ENCODE data around the gene GEN1.
A peak's percentile ranks its signal among the peaks of the same experiment; 100 is the strongest.

The GEN1 gene

DNA sequence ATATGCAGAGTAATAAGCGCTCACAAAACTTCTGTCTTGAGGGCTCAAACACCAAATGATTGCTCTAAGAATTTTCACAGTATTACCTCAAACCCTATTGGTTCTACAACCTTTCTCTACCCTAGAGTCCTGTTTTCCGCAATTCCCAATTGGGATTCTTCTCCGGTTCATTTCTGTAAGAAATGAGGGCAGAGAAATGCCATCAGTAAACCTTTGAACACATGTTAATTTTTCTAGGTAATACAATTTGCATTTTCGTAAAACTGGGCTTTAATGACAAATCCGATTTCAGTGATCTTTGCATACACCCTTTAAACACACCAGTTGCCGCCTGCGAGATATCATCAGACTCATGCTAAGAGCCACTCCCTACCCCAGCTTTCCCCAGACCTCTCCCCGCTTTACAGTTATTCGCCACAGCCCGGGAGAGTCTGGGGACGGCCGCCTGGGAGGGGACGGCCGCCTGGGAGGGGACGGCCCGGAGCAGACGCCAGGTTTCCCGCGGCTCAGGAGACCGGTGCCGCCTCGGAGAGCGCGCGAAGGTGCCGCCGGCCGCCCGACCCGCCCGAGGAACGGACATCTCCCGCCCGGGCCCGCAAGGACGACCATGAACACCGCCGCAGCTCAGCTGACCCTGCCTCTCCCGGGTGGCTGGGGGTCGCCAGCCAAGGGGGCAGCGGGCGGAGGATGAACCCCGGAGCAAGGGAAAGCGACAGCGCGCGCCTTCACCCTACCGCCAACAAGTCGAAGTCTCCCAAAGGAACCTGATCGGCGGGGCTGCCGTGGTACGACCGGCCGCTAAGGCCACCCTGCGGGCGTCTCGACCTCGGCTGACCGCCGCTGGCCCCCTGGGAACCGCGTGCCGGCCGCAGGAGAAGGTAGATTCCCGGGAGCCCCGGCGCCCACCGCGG lies 791 bp upstream of the GEN1 start:
- peak; percentile 14 for DNase-seq (ENCODE audit: low read depth)

DNA sequence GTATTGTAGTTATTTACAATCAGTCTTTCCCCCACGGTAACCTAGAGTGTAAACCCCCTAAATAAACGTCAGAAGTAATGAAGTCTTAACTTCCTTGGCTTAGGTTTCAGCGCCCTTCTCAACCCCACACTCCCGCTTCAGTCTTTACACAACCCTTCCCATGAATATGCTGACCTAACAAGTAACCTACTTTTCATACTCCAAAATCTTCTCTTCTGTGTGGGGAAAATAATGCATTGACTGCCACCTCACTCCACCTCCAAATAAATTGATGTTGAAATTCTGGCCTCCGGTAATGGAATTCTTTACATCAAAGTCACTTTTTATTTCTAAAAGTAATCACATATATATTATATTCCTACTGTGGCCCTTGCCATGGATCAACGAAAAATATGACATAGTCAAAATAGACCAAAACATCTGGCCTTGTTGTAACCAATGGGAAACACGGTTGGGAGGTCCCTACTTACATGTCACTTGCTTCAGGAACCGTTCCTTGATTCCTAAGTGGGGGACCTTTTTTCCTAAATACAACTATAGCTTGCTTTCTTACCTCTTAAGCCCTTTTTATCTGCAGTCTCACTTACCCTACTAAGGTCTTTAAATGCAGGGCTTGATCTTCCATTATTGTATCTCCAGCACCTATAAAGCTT lies 961 bp downstream of the GEN1 start:
- no peak for DNase-seq (ENCODE audit: low read depth)

DNA sequence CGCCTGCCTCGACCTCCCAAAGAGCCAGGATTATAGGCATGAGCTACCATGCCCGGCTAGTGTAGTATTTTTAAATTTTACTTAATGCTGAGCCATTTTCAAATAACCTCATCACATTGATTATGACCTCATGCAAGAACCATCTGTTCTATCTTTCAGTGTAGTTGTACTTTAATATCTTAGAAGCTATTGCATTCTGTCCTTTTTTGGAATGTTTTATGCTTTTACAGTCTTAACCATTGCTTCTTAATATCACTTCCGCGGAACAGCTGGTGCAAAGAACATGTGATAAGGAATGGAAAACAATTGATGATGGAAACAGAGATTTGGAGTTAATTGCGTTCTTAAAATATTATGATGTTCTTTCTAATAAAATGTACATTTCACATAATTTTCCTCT lies 2.7 kb downstream of the GEN1 start:
- no peak for DNase-seq (ENCODE audit: low read depth)

DNA sequence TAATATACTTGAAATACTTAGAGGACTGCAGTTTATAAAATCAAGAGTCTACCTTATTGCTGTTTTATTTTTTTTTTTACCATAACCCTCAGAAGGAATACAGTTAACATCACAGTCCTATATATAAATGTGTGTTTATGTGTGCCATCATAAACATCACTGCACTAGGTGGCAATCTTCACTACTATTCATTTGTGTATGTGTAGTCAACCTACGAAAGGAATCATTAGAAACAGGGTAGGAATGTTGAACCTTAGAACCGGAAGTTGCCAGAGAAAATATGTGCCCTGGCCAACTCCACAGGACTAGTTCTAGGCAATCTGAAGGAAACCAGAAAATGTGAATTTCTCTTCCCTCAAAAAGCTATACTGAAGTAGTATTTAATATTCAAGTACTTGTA lies 3.4 kb downstream of the GEN1 start:
- DNase-seq (ENCODE audit: low read depth), result no peak

GRCh38 chr2:17758118-17758517 lies 4.2 kb downstream of the GEN1 start:
- DNase-seq (ENCODE audit: low read depth), result no peak

- DNase-seq (ENCODE audit: low read depth), result no peak
Observed at GRCh38 chr2:17759805-17760204, 5.9 kb downstream of the GEN1 start.

DNA sequence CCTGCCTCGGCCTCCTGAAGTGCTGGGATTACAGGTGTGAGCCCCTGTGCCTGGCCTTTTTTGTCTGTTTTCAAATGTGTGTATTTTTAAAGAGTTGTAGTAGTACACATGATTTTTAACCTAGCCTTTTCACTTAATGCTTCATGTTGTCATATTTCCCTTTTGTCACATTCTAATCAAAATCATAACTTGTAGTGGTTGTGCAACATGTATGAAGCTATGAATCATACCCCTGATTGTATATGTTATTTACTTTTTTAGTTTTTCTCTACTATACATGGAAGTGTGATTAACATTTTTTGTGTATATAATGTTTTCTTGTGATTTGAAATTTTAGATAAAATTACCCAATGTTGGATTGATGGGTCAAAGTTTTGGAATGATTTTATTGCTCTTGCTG lies 8.5 kb downstream of the GEN1 start:
- no peak for DNase-seq (ENCODE audit: low read depth)

DNA sequence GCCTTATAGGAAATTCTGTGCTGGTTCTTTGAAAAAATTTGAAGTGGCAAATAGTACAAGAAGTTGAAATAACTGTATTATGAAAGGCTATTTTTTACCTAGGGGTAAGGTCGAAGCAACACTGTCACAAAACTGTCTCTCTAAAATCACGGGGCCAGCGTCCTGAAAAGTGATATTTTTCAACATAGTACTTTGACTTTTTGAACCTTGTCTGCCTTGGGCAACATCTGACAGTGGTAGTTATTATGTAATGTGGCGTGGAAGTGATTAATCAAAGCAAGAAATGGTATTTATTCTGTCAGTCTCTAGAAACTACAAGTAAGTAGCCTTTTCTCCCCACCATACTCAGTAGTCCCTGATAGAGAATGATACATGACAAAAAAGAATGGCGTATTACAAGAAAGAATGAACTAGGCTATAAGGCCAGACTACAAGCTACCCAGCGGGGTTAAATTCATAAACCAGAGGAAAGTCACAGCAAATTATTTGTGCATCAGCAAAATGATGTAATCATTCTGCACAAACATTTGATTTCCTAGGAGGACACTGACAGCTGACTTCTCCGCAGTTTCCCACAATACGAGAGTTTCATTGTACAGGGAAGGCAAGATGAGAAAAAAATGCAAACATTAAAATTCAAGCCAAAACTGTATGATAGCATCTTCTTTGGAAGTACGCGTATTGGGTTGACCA lies 9.8 kb downstream of the GEN1 start:
- DNase-seq (ENCODE audit: low read depth), result no peak

DNA sequence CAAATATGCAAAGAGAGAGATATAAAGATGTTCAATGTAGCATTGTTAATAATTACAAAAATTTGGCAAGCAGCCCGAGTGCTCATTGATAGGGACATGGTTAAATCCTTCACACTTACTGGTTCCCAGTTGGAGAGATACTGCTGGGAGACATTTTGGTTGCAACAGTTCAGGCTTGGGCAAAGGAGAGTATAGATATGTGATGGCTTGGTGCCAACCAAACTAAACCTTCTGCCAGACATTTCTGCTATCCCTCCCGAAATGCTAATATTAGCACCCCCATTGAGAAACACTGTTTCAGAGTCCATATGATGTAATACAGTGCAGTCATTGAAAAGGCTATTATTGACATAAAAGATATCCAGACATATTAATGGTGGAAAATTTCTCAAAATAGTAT lies 11.5 kb downstream of the GEN1 start:
- DNase-seq (ENCODE audit: low read depth), result no peak

DNA sequence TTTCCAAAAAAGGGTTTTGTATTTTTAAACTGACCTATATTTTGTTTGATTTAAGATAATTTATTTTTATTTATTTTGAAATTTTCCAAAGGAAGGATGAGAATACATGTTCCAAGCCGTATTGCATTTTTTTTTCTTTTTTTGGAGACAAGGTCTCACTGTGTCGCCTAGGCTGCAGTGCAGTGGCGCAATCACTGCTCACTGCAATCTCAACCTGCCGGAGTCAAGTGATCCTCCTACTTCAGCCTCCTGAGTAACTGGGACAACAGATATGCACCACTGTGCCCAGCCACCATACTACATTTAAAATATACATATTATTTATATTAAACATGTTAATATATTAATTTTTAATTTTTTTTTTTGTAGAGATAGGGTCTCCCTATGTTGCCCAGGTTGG lies 15.0 kb downstream of the GEN1 start:
- DNase-seq (ENCODE audit: low read depth), result no peak

DNA sequence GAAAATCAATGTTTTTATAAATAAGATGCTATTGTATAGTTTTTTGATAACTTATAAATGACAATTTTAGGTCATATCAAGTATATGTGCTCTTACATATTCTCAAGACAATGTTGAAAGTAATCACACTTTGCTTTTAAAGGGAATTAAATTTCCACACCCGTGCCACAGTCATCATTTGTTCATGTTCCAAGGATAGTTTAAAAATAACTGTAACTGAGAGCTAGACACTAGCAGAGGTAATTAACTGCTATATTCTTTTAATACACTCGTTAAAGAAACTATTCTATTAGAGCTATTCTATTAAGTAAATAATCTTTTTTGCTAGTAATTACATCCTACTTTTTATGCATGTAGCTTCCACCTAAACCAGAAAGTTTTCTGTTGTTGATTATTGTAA lies 18.0 kb downstream of the GEN1 start:
- no peak for DNase-seq (ENCODE audit: low read depth)

DNA sequence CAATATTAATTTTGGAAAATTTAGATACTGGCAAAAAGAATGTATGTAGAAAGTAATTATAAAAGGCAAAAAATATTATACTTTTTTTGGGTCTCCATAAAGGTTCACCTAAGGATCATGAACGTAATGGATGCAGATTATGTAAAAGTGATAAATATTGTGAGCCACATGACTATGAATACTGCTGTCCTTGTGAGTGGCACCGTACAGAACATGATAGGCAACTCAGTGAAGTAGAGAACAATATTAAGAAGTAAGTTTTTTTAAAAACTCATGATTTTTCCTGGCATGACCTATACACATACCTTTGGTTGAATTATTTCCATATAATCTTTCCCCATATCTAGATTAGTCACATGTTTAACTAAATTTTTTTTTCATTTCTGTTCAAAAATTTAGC lies 18.6 kb downstream of the GEN1 start:
- DNase-seq (ENCODE audit: low read depth), result no peak

- DNase-seq (ENCODE audit: low read depth), result no peak
Observed at GRCh38 chr2:17780546-17780945, 26.6 kb downstream of the GEN1 start.

GRCh38 chr2:17781482-17781881 lies 27.5 kb downstream of the GEN1 start:
- no peak for DNase-seq (ENCODE audit: low read depth)

- no peak for DNase-seq (ENCODE audit: low read depth)
Observed at GRCh38 chr2:17786727-17787126, 32.8 kb downstream of the GEN1 start.

GRCh38 chr2:17788773-17789172 lies 34.8 kb downstream of the GEN1 start:
- DNase-seq (ENCODE audit: low read depth), result no peak

DNA sequence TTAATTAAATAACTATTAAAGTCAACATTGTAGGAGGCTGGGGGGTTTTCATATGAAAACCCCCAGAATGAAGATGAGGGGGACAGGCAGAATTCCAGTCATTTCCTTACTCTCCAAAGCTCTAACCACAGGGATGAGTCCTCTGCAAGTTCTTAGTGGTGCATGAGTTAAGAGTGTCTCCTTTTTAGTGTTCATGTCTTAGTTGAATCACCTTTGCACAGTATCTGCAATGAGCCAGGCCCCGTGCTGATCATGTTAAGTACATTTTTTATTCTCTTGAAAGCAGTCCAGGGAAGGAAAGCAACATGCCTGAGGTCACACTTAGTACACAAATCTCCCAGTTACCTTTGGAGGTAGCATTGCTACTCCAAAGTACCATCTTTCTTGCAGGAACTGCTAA lies 36.6 kb downstream of the GEN1 start:
- no peak for DNase-seq (ENCODE audit: low read depth)

- peak; percentile 53 for DNase-seq (ENCODE audit: low read depth)
Observed at GRCh38 chr2:17791121-17791816, 37.3 kb downstream of the GEN1 start.

DNA sequence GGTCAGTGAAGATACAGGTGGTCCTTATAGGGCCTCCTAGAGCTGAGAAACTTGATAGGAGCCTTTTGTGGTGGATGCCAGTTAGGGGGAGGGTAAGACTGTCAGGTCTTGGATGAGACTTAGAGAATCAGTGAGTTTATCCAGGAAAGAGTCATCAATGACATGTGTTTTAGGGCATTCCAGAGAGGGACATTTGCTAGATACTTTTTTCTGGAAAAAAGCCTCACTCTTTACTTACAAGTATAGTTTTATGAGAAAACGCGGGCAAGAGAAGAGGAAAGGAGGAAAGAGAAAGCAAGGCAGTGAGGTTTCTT lies 37.8 kb downstream of the GEN1 start:
- DNase-seq (ENCODE audit: low read depth), result no peak

- DNase-seq (ENCODE audit: low read depth), result no peak
Observed at GRCh38 chr2:17792515-17792914, 38.6 kb downstream of the GEN1 start.

- no peak for DNase-seq (ENCODE audit: low read depth)
Observed at GRCh38 chr2:17793296-17793695, 39.4 kb downstream of the GEN1 start.

GRCh38 chr2:17793803-17794354 lies 39.9 kb downstream of the GEN1 start:
- no peak for DNase-seq (ENCODE audit: low read depth)

All from CMK (cell line).